Keratinocyte (primary cell): ENCODE data around the gene ZNG1F. TPM values are rescaled to one million over a fixed set of nuclear protein-coding genes. Genes with fewer than 3 reads are reported as not detected.
"Not testable (repeated sequence)": the region's sequence is repeated elsewhere in the genome, so short reads cannot be mapped to it uniquely, and the experiment has no call there.

Source experiments
- DNase-seq: peaks from one replicate; pipeline ENCODE4 v3.0.0-alpha.2; 2011; ENCODE audit warnings: low read depth, missing footprints, low spot score
- FAIRE-seq: peaks from 2 replicates; lab custom pipeline; 2011; peaks lifted over from hg19 to GRCh38; lab: Jason Lieb, UNC
- H2AFZ ChIP-seq: 2 replicates; pipeline ENCODE4 v1.6.0; 2012; ENCODE audit warnings: low read length, control low read depth, inconsistent platforms; ENCODE audit not compliant: control insufficient read depth
- H3K27ac ChIP-seq: 2 replicates; pipeline ENCODE4 v1.5.1; 2011; ENCODE audit warnings: low read length; ENCODE audit not compliant: control insufficient read depth, insufficient read depth
- H3K27me3 ChIP-seq: 3 replicates; pipeline ENCODE4 v1.6.0; 2011; ENCODE audit warnings: low read length; ENCODE audit not compliant: control insufficient read depth, insufficient read depth; ENCODE audit errors: extremely low read depth
- H3K36me3 ChIP-seq, 2 experiments: 2 replicates in 1 of 2; 3 replicates in 1 of 2; pipeline ENCODE4 v1.5.1; 2011; ENCODE audit warnings: low read length in 2 of 2, mild to moderate bottlenecking in 1 of 2; ENCODE audit not compliant: control insufficient read depth in 2 of 2, insufficient read depth in 2 of 2; ENCODE audit errors: extremely low read depth in 1 of 2
- H3K4me1 ChIP-seq: 3 replicates; pipeline ENCODE4 v1.5.1; 2011; ENCODE audit warnings: low read length; ENCODE audit not compliant: control insufficient read depth, insufficient read depth; ENCODE audit errors: extremely low read depth
- H3K4me2 ChIP-seq: 3 replicates; pipeline ENCODE4 v1.6.0; 2011; ENCODE audit warnings: low read depth, low read length; ENCODE audit not compliant: control insufficient read depth, insufficient read depth; ENCODE audit errors: extremely low read depth
- H3K4me3 ChIP-seq, 3 experiments: fragments of 200-600 bp in 1 of 3; sonication (generic) in 1 of 3; 2 replicates in 2 of 3; 3 replicates in 1 of 3; pipeline ENCODE4 v1.5.1; 2011 to 2016; ENCODE audit warnings: low read length in 3 of 3, mild to moderate bottlenecking in 3 of 3, control low read depth in 2 of 3, inconsistent platforms in 1 of 3, low read depth in 1 of 3, mixed read lengths in 1 of 3, mixed run types in 1 of 3, moderate library complexity in 1 of 3; ENCODE audit not compliant: control insufficient read depth in 2 of 3, insufficient read depth in 2 of 3; ENCODE audit errors: extremely low read depth in 1 of 3
- H3K79me2 ChIP-seq: 2 replicates; pipeline ENCODE4 v1.6.0; 2012; ENCODE audit warnings: low read length; ENCODE audit not compliant: control insufficient read depth, insufficient read depth
- H3K9ac ChIP-seq: 3 replicates; pipeline ENCODE4 v1.6.0; 2011; ENCODE audit warnings: low read length; ENCODE audit not compliant: control insufficient read depth, insufficient read depth; ENCODE audit errors: extremely low read depth
- H3K9me1 ChIP-seq: 3 replicates; pipeline ENCODE4 v1.6.0; 2011; ENCODE audit warnings: low read length; ENCODE audit not compliant: control insufficient read depth, insufficient read depth; ENCODE audit errors: extremely low read depth
- H3K9me3 ChIP-seq: 2 replicates; pipeline ENCODE4 v1.5.1; 2012; ENCODE audit warnings: low read depth, low read length; ENCODE audit not compliant: control insufficient read depth
- H4K20me1 ChIP-seq: 3 replicates; pipeline ENCODE4 v1.6.0; 2011; ENCODE audit warnings: low read length; ENCODE audit not compliant: control insufficient read depth, insufficient read depth; ENCODE audit errors: extremely low read depth
- dilution Hi-C: fragments of 300-500 bp; cut with MboI; formaldehyde crosslinking; loops from one replicate; pipeline ENCODE4 v1.7.0; 2020; ENCODE audit warnings: low sequenced_read_pairs; ENCODE audit not compliant: extremely low pct_ligation_motif_present
- polyA plus RNA-seq, 5 experiments: library from polyadenylated mRNA; depleted of rRNA in 3 of 5; stranded (reverse) in 3 of 5; stranded (forward) in 1 of 5; unstranded in 1 of 5; fragments of >200 nt; gene quantifications; 1 replicate in 1 of 5; 2 replicates in 3 of 5; 3 replicates in 1 of 5; pipeline versions ENCODE4 v1.2.1 to v1.2.3, GENCODE V29; 2011 to 2012; ENCODE audit warnings: missing spikeins in 2 of 5, low read depth in 1 of 5, low replicate concordance in 1 of 5
- small RNA-seq, 3 experiments: library from RNA; depleted of rRNA; stranded (forward); fragments of <200 nt; gene quantifications; one replicate each; pipeline ENCODE3, GENCODE V24; 2012; ENCODE audit warnings: low read depth in 3 of 3, low replicate concordance in 1 of 3; ENCODE audit not compliant: insufficient read length in 3 of 3

ZNG1F gene
- polyA plus RNA-seq, 1 donor (not counting 4 experiments of a cell fraction or from before 2014, with no cell fraction given): 18.4 TPM

GRCh38 chr9:41086685-41087084, 102.4 kb downstream of the ZNG1F start:
- H3K4me1 ChIP-seq, H4K20me1 ChIP-seq, FAIRE-seq, H3K4me2 ChIP-seq, H3K9me3 ChIP-seq, H3K9ac ChIP-seq, H3K27me3 ChIP-seq, H3K36me3 ChIP-seq, DNase-seq, H3K79me2 ChIP-seq, H3K4me3 ChIP-seq, H2AFZ ChIP-seq, dilution Hi-C loops, H3K9me1 ChIP-seq, H3K27ac ChIP-seq: not testable (repeated sequence)

DNA sequence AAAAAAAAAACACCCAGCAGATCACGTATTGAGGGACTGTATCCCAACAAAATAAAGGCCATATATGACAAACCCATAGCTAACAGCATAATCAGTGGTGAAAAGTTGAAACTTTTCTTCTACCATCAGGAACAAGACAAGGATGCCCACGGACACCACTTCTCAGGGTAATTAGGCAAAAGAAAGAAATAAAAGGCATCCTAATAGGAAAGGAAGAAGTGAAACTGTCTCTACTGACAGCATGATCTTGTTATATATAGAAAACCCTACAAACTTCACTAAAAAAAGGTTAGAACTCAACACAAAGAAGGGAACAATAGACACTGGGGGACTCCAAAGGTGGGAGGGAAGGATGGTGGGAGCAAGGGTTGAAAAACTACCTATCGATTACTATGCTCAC, 102.9 kb downstream of the ZNG1F start:
- H3K4me3 ChIP-seq, DNase-seq, H3K9ac ChIP-seq, H3K9me1 ChIP-seq, FAIRE-seq, H4K20me1 ChIP-seq, H3K9me3 ChIP-seq, H3K27me3 ChIP-seq, H3K4me1 ChIP-seq, H3K36me3 ChIP-seq, H3K79me2 ChIP-seq, H3K4me2 ChIP-seq, H3K27ac ChIP-seq, H2AFZ ChIP-seq, dilution Hi-C loops: not testable (repeated sequence)

DNA sequence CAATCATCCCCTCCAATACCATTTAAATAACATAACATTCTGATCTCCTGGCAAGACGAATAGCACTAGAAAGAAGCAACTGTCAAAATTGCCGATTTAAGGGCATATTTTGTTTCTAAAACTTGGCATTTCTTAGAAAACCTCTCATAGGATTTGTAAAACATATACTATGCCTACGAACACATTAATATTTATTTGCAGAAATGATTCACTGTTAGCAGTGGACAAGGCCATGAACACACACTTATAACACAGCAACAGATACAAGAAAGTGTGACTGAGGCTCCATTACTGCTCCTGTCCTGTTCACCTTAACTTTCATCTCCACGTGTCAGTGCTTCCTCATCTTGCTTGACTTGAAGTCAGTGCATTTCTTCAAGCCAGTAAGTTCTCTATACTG, 106.8 kb downstream of the ZNG1F start:
- H4K20me1 ChIP-seq, H3K9ac ChIP-seq, H3K9me1 ChIP-seq, H3K36me3 ChIP-seq, DNase-seq, FAIRE-seq, H3K27me3 ChIP-seq, H3K4me2 ChIP-seq, H3K4me3 ChIP-seq, H2AFZ ChIP-seq, H3K4me1 ChIP-seq, H3K9me3 ChIP-seq, dilution Hi-C loops, H3K79me2 ChIP-seq, H3K27ac ChIP-seq: not testable (repeated sequence)

Small RNA genes within 50 kb of the gene (small RNA-seq; reads per million reads assigned to genes)
- 0 reads per million in 3 experiments for gene MIR4477A
- gene RNA5SP530: 0 reads per million in 3 experiments

Other genes starting within 250 kb of the ZNG1F start
- 0.03 to 0.19 TPM in 2 of 3 replicates, not detected in the other for gene FOXD4L6, start 60.6 kb downstream of the ZNG1F start, polyA plus RNA-seq